Stomach (tissue), 4 donors: ENCODE data around the gene CSNK2A1.

ENCODE experiments used
- POLR2A ChIP-seq, 4 donors: fragments of 450-650 bp; IDR thresholded peaks; one replicate each; pipeline ENCODE4 v1.6.1; 2016; ENCODE audit warnings: antibody characterized with exemption in 4 of 4, control low read depth in 2 of 4, mild to moderate bottlenecking in 1 of 4, moderate library complexity in 1 of 4
- POLR2AphosphoS5 ChIP-seq, 3 donors: sonication (generic); formaldehyde crosslinking; IDR thresholded peaks; one replicate each; pipeline ENCODE4 v1.6.1; 2016; ENCODE audit warnings: antibody characterized with exemption in 3 of 3
- TF ChIP-seq, protein P1 (sequence below), 7 experiments: fragments of 450-650 bp in 4 of 7; fragments of 200-600 bp in 3 of 7; sonication (generic) in 3 of 7; IDR thresholded peaks; one replicate each; pipeline ENCODE4 v1.5.1; 2016 to 2019; ENCODE audit warnings: antibody characterized with exemption in 7 of 7, control low read depth in 2 of 7, mild to moderate bottlenecking in 1 of 7

DNA sequence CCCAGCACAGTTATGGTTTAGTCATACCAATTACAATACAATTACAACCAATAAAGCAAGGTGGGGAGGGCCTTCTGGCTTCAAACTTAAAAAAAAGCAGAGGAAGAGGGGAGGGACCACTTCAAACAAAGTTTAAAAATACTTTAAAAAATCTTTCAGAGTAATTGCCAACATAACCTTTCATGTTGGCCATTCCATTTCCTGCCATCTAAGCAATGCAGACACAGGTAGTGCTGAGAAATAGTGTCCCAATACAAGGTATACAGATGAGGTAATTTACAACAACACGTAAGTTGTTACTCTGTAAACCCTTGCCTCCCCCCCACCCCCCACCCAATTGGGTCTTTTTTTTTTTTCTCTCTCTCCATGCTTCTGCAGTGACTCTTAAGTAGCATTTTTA is 62.4 kb downstream of the CSNK2A1 start:
- TF ChIP-seq POLR2AphosphoS5 (IDR thresholded peaks at IDR 0.05) (no peak), POLR2A (IDR thresholded peaks at IDR 0.05) (no peak)
- TF ChIP-seq, protein P1, sequence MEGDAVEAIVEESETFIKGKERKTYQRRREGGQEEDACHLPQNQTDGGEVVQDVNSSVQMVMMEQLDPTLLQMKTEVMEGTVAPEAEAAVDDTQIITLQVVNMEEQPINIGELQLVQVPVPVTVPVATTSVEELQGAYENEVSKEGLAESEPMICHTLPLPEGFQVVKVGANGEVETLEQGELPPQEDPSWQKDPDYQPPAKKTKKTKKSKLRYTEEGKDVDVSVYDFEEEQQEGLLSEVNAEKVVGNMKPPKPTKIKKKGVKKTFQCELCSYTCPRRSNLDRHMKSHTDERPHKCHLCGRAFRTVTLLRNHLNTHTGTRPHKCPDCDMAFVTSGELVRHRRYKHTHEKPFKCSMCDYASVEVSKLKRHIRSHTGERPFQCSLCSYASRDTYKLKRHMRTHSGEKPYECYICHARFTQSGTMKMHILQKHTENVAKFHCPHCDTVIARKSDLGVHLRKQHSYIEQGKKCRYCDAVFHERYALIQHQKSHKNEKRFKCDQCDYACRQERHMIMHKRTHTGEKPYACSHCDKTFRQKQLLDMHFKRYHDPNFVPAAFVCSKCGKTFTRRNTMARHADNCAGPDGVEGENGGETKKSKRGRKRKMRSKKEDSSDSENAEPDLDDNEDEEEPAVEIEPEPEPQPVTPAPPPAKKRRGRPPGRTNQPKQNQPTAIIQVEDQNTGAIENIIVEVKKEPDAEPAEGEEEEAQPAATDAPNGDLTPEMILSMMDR (IDR thresholded peaks at IDR 0.05): no peak
